SK-N-SH (cell line): ENCODE measurements around the gene ATP6V0E1. TPM values are rescaled to one million over a fixed set of nuclear protein-coding genes. Genes with fewer than 3 reads are reported as not detected.

Experiments
- CTCF ChIA-PET: fragments of 300-600, 350-600 bp; formaldehyde crosslinking; extraction: SDS; loops from one replicate; lab custom pipeline; 2021; lab: Yijun Ruan, JAX
- POLR2A ChIA-PET: fragments of 350-600 bp; sonication (Branson Sonifier 250); formaldehyde crosslinking; extraction: SDS; loops from one replicate; lab custom pipeline; 2020; ENCODE audit warnings: antibody characterized with exemption, inconsistent platforms; lab: Yijun Ruan, JAX
- DNase-seq: peaks from one replicate; pipeline ENCODE4 v3.0.0; 2012
- H2AFZ ChIP-seq: fragments of 200-600 bp; sonication (generic); 2 replicates; pipeline ENCODE4 v1.8.1; 2016; ENCODE audit warnings: antibody characterized with exemption, mild to moderate bottlenecking, low read depth
- H3F3A ChIP-seq: fragments of 200-600 bp; sonication (generic); replicated peaks from 2 replicates; pipeline ENCODE3; 2016; ENCODE audit warnings: antibody characterized with exemption, mild to moderate bottlenecking; ENCODE audit not compliant: insufficient read depth
- H3K27ac ChIP-seq, 2 experiments: fragments of 200-500 bp in 1 of 2; fragments of 200-600 bp in 1 of 2; sonication (Bioruptor generic) in 1 of 2; sonication (generic), shearing (Covaris generic) in 1 of 2; 2 replicates each; pipeline versions ENCODE4 v1.5.1 to v1.6.1; 2014 to 2016; ENCODE audit warnings: low read depth in 2 of 2, inconsistent platforms in 1 of 2, low read length in 1 of 2, mild to moderate bottlenecking in 1 of 2, mixed read lengths in 1 of 2
- H3K27me3 ChIP-seq: fragments of 200-600 bp; sonication (generic), shearing (Covaris generic); 2 replicates; pipeline ENCODE4 v1.6.1; 2016; ENCODE audit warnings: mixed run types; ENCODE audit not compliant: insufficient read depth
- H3K36me3 ChIP-seq, 2 experiments: fragments of 200-500 bp in 1 of 2; fragments of 200-600 bp in 1 of 2; sonication (Bioruptor generic) in 1 of 2; sonication (generic) in 1 of 2; replicated peaks in 1 of 2; 2 replicates each; pipeline versions ENCODE3 to v1.5.1; 2014 to 2016; ENCODE audit warnings: low read length in 1 of 2, mild to moderate bottlenecking in 1 of 2; ENCODE audit not compliant: insufficient read depth in 2 of 2, control insufficient read depth in 1 of 2
- H3K4me1 ChIP-seq, 2 experiments: fragments of 200-500 bp in 1 of 2; fragments of 200-600 bp in 1 of 2; sonication (Bioruptor generic) in 1 of 2; sonication (generic), shearing (Covaris generic) in 1 of 2; 2 replicates each; pipeline versions ENCODE4 v1.5.1 to v1.6.1; 2014 to 2016; ENCODE audit warnings: low read depth in 1 of 2, low read length in 1 of 2, mixed run types in 1 of 2; ENCODE audit not compliant: insufficient read depth in 2 of 2, control insufficient read depth in 1 of 2
- H3K4me2 ChIP-seq: fragments of 200-600 bp; sonication (generic), shearing (Covaris generic); 2 replicates; pipeline ENCODE4 v1.6.1; 2017; ENCODE audit warnings: mixed run types
- H3K4me3 ChIP-seq, 2 experiments: fragments of 200-500 bp in 1 of 2; fragments of 200-600 bp in 1 of 2; sonication (Bioruptor generic) in 1 of 2; sonication (generic), shearing (Covaris generic) in 1 of 2; 2 replicates each; pipeline versions ENCODE4 v1.5.1 to v1.8.1; 2014 to 2016; ENCODE audit warnings: low read depth in 2 of 2, inconsistent platforms in 1 of 2, low read length in 1 of 2, mild to moderate bottlenecking in 1 of 2, mixed read lengths in 1 of 2, moderate library complexity in 1 of 2
- H3K79me2 ChIP-seq: fragments of 200-600 bp; sonication (generic); 2 replicates; pipeline ENCODE4 v1.8.1; 2017; ENCODE audit warnings: mild to moderate bottlenecking; ENCODE audit not compliant: insufficient read depth
- H3K9ac ChIP-seq: fragments of 200-600 bp; sonication (generic); 2 replicates; pipeline ENCODE4 v1.6.1; 2017; ENCODE audit warnings: mixed run types
- H3K9me2 ChIP-seq: fragments of 200-600 bp; sonication (generic); 2 replicates; pipeline ENCODE4 v1.6.1; 2017; ENCODE audit warnings: mixed run types
- H3K9me3 ChIP-seq: fragments of 200-600 bp; sonication (generic); 2 replicates; pipeline ENCODE4 v1.6.1; 2017; ENCODE audit warnings: mixed run types, mild to moderate bottlenecking, moderate library complexity
- H4K20me1 ChIP-seq: fragments of 200-600 bp; sonication (generic); 2 replicates; pipeline ENCODE4 v1.6.1; 2017; ENCODE audit warnings: mild to moderate bottlenecking, mixed run types; ENCODE audit not compliant: insufficient read depth
- CHD2 ChIP-seq: fragments of 150-350 bp; IDR thresholded peaks from 2 replicates; pipeline ENCODE4 v1.6.1; 2018; ENCODE audit warnings: low read length; ENCODE audit not compliant: partially characterized antibody
- FOSL2 ChIP-seq: IDR thresholded peaks from 2 replicates; pipeline ENCODE4 v1.4.0; 2012; ENCODE audit warnings: low read depth, mild to moderate bottlenecking, moderate library complexity, borderline replicate concordance
- GATA2 ChIP-seq: sonication (generic); formaldehyde crosslinking; IDR thresholded peaks from 2 replicates; pipeline ENCODE4 v1.5.0; 2020; ENCODE audit warnings: mild to moderate bottlenecking, missing genetic modification reagents
- JUND ChIP-seq: IDR thresholded peaks from 2 replicates; pipeline ENCODE4 v1.4.0; 2012
- NFIC ChIP-seq: IDR thresholded peaks from 2 replicates; pipeline ENCODE4 v1.4.0; 2012; ENCODE audit warnings: borderline replicate concordance
- NRF1 ChIP-seq: IDR thresholded peaks from 2 replicates; pipeline ENCODE4 v1.6.1; 2012; ENCODE audit warnings: low read depth, mild to moderate bottlenecking, low read length
- RAD21 ChIP-seq: IDR thresholded peaks from 2 replicates; pipeline ENCODE4 v1.6.1; 2012; ENCODE audit warnings: mild to moderate bottlenecking, low read length
- RCOR1 ChIP-seq: fragments of 150-350 bp; IDR thresholded peaks from 2 replicates; pipeline ENCODE4 v1.6.1; 2017; ENCODE audit warnings: antibody characterized with exemption, low read length
- RFX5 ChIP-seq: IDR thresholded peaks from 2 replicates; pipeline ENCODE4 v1.6.1; 2012; ENCODE audit warnings: mild to moderate bottlenecking, improper control_type of control experiment, low read length
- RXRA ChIP-seq: IDR thresholded peaks from 2 replicates; pipeline ENCODE4 v1.4.0; 2012; ENCODE audit warnings: low read depth, mild to moderate bottlenecking, borderline replicate concordance
- SMC3 ChIP-seq: IDR thresholded peaks from 2 replicates; pipeline ENCODE4 v1.6.1; 2012; ENCODE audit warnings: low read depth, low read length, improper control_type of control experiment
- USF2 ChIP-seq: fragments of 150-350 bp; IDR thresholded peaks from 2 replicates; pipeline ENCODE4 v1.6.1; 2017; ENCODE audit warnings: antibody characterized with exemption, low read length, low read depth, borderline replicate concordance
- ZBTB33 ChIP-seq: IDR thresholded peaks from 2 replicates; pipeline ENCODE4 v1.4.0; 2012; ENCODE audit warnings: low read depth, borderline replicate concordance
- WGBS: methylation state at CpG from one replicate; pipeline ENCODE4 v1.1.6; 2017; ENCODE audit warnings: low lambda C conversion rate; 5-methylcytosine and 5-hydroxymethylcytosine counted together
- polyA plus RNA-seq, 3 experiments: library from polyadenylated mRNA; depleted of rRNA; stranded (reverse); fragments of >200 nt; gene quantifications; 2 replicates each; pipeline ENCODE4 v1.2.3, GENCODE V29; 2012
- TF ChIP-seq, protein P1 (sequence below): IDR thresholded peaks from 2 replicates; pipeline ENCODE4; 2012
- TF ChIP-seq, protein P2 (sequence below): fragments of 200-600 bp; sonication (generic); IDR thresholded peaks from 2 replicates; pipeline ENCODE4 v1.6.1; 2017; ENCODE audit warnings: antibody characterized with exemption, mild to moderate bottlenecking, moderate library complexity

Gene ATP6V0E1
- polyA plus RNA-seq, 1 of the 3 experiments (the other 2 are of a cell fraction), result 243 TPM

- Histone ChIP-seq H2AFZ (no peak overlapping the region), H3K27ac (peak overlapping the region in 1 of 2 experiments; percentile 56; a peak in 2 of 4 replicates), H3K27me3 (no peaks in the 10 kb centered on the region)
- peak; percentile 87 for TF ChIP-seq NFIC
- no peak for TF ChIP-seq RAD21
- no peak for TF ChIP-seq FOSL2
- TF ChIP-seq, all 33 proteins: peak for 1
- no peak for DNase-seq
- no peaks in the 10 kb centered on the region for H3K9me3 ChIP-seq
- H3K79me2 ChIP-seq, result peaks cover 5% of the 10 kb centered on the region; the same call in 1 of the 2 replicates
- H3K9me2 ChIP-seq, result no peaks in the 10 kb centered on the region
- 55% methylated on average over 4 of the region's 4 CpGs for WGBS
- no peak overlapping the region for H3K4me2 ChIP-seq
- peaks cover 1 to 10% of the 10 kb centered on the region in 2 experiments for H3K36me3 ChIP-seq
- 0 out of 2 replicates have a peak overlapping the region, but pooled peaks have one; percentile 3 for H3K9ac ChIP-seq
- H3F3A ChIP-seq, result peaks cover 34% of the 10 kb centered on the region
- H4K20me1 ChIP-seq, result no peaks in the 10 kb centered on the region
- no peak overlapping the region for H3K4me3 ChIP-seq
- CTCF ChIA-PET, result interaction anchor here (1.1 to 23.2 kb wide), 4 partner anchors 9 to 231 kb away, joined by 3 to 508 read pairs (median 18); partner anchors contain the start of gene DUSP1
- peaks cover 0 to 36% of the 10 kb centered on the region in 2 experiments; a peak in 2 of 4 replicates for H3K4me1 ChIP-seq
- POLR2A ChIA-PET, result no interaction called here
Measured at GRCh38 chr5:172941067-172941516, 42.5 kb upstream of the ATP6V0E1 start.

DNA sequence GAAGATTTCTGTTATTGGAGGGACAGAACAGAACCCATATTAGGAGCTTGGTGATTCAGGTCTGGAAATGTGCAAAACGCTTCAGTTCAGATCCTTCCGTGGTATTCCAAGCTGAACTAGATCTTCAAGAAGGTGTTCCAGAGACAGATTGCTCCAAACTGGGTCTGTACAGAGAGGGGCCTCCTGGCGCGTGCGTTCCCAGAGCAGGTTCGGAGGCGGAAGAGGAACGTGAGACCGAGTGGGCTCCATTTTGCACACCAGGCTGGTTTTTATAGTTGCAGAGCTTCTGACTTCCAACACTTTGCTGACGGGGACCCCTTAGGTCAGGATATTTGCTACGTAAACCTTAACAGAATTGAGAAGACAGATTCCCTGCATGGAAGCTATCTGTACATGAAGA lies 41.0 kb upstream of the ATP6V0E1 start:
- Histone ChIP-seq H3K79me2 (peaks cover 5% of the 10 kb centered on the region; the same call in 1 of the 2 replicates), H4K20me1 (no peaks in the 10 kb centered on the region), H3K9ac (peak overlapping the region; percentile 51; the same call in 1 of the 2 replicates), H3K4me2 (peak overlapping the region; percentile 70; the same call in 1 of the 2 replicates), H3K9me3 (no peaks in the 10 kb centered on the region), H3K4me1 (peaks cover 0 to 36% of the 10 kb centered on the region in 2 experiments; a peak in 2 of 4 replicates), H3K27me3 (no peaks in the 10 kb centered on the region), H3F3A (peaks cover 34% of the 10 kb centered on the region), H3K36me3 (peaks cover 0 to 7% of the 10 kb centered on the region in 2 experiments), H2AFZ (no peak overlapping the region), H3K27ac (peak overlapping the region in 1 of 2 experiments; percentile 94; a peak in 2 of 4 replicates), H3K9me2 (no peaks in the 10 kb centered on the region), H3K4me3 (no peak overlapping the region)
- WGBS, result 87% methylated on average over 11 of the region's 11 CpGs
- POLR2A ChIA-PET, result no interaction called here
- DNase-seq, result no peak
- TF ChIP-seq GATA2 (CRISPR knock-in tag), result no peak
- no peak for TF ChIP-seq NRF1
- no peak for TF ChIP-seq RFX5
- no peak for TF ChIP-seq CHD2
- TF ChIP-seq JUND, result no peak
- TF ChIP-seq, protein P1, sequence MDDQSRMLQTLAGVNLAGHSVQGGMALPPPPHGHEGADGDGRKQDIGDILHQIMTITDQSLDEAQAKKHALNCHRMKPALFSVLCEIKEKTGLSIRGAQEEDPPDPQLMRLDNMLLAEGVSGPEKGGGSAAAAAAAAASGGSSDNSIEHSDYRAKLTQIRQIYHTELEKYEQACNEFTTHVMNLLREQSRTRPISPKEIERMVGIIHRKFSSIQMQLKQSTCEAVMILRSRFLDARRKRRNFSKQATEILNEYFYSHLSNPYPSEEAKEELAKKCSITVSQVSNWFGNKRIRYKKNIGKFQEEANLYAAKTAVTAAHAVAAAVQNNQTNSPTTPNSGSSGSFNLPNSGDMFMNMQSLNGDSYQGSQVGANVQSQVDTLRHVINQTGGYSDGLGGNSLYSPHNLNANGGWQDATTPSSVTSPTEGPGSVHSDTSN, result no peak
- no peak for TF ChIP-seq RXRA
- TF ChIP-seq RCOR1, result no peak
- TF ChIP-seq, protein P2, sequence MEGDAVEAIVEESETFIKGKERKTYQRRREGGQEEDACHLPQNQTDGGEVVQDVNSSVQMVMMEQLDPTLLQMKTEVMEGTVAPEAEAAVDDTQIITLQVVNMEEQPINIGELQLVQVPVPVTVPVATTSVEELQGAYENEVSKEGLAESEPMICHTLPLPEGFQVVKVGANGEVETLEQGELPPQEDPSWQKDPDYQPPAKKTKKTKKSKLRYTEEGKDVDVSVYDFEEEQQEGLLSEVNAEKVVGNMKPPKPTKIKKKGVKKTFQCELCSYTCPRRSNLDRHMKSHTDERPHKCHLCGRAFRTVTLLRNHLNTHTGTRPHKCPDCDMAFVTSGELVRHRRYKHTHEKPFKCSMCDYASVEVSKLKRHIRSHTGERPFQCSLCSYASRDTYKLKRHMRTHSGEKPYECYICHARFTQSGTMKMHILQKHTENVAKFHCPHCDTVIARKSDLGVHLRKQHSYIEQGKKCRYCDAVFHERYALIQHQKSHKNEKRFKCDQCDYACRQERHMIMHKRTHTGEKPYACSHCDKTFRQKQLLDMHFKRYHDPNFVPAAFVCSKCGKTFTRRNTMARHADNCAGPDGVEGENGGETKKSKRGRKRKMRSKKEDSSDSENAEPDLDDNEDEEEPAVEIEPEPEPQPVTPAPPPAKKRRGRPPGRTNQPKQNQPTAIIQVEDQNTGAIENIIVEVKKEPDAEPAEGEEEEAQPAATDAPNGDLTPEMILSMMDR, result no peak
- TF ChIP-seq ZBTB33, result no peak
- no peak for TF ChIP-seq SMC3
- TF ChIP-seq USF2, result no peak
- CTCF ChIA-PET, result interaction anchor here (0.9 to 23.2 kb wide), 3 partner anchors 11 to 491 kb away, joined by 3 to 508 read pairs (median 25); no protein-coding TSS in a partner anchor
